ENCODE data around the gene SMCO4.

The SMCO4 gene

DNA sequence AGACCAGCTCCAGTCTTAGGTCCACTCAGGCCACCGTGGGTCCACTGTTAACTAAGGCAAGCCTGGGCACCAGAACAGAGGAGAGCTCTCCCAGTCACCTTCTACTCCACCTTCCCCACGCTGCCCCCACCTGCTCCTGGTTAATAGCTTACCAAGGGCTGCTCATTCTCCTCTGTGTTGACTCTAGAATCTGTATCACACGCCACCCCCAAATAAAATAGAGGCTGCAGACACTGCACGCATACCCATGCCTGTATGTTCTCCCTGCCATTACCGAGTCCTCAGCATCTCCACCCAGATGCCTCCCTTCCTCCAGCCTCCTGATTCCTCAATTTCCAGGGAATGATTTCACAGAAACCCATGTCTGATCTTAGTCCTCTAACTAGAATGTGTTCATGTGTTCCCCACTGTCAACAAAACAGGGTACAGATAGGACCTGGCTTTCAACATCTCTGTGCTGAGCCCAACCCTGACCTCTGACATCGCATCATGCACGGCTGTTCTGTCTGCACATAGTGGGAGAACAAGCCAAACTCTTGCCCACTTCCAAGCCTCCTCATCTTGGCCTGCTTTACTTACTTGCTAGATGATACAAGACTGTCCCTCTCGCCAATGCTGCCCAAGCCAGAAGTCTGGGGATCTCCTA is 49.8 kb downstream of the SMCO4 start:
- Histone ChIP-seq H3K27ac (no peak overlapping the region), H2AFZ (ENCODE audit: low read depth) (no peak overlapping the region), H4K20me1 (ENCODE audit: insufficient read depth) (no peaks in the 10 kb centered on the region), H3K9ac (no peak overlapping the region), H3K79me2 (ENCODE audit: insufficient read depth, low read depth) (no peaks in the 10 kb centered on the region), H3K4me3 (IDR thresholded peaks at IDR 0.05; ENCODE audit: insufficient read depth, low read depth, low read length) (no peak overlapping the region), H3K4me1 (ENCODE audit: low read depth, poor library complexity, severe bottlenecking) (no peaks in the 10 kb centered on the region), H3K4me2 (no peak overlapping the region), H3K27me3 (ENCODE audit: insufficient read depth, low read depth) (no peaks in the 10 kb centered on the region), H3K36me3 (ENCODE audit: insufficient read depth) (no peaks in the 10 kb centered on the region)
- TF ChIP-seq, protein P1, sequence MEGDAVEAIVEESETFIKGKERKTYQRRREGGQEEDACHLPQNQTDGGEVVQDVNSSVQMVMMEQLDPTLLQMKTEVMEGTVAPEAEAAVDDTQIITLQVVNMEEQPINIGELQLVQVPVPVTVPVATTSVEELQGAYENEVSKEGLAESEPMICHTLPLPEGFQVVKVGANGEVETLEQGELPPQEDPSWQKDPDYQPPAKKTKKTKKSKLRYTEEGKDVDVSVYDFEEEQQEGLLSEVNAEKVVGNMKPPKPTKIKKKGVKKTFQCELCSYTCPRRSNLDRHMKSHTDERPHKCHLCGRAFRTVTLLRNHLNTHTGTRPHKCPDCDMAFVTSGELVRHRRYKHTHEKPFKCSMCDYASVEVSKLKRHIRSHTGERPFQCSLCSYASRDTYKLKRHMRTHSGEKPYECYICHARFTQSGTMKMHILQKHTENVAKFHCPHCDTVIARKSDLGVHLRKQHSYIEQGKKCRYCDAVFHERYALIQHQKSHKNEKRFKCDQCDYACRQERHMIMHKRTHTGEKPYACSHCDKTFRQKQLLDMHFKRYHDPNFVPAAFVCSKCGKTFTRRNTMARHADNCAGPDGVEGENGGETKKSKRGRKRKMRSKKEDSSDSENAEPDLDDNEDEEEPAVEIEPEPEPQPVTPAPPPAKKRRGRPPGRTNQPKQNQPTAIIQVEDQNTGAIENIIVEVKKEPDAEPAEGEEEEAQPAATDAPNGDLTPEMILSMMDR (conservative IDR thresholded peaks at IDR 0.05; ENCODE audit: low read depth, low read length), result no peak

DNA sequence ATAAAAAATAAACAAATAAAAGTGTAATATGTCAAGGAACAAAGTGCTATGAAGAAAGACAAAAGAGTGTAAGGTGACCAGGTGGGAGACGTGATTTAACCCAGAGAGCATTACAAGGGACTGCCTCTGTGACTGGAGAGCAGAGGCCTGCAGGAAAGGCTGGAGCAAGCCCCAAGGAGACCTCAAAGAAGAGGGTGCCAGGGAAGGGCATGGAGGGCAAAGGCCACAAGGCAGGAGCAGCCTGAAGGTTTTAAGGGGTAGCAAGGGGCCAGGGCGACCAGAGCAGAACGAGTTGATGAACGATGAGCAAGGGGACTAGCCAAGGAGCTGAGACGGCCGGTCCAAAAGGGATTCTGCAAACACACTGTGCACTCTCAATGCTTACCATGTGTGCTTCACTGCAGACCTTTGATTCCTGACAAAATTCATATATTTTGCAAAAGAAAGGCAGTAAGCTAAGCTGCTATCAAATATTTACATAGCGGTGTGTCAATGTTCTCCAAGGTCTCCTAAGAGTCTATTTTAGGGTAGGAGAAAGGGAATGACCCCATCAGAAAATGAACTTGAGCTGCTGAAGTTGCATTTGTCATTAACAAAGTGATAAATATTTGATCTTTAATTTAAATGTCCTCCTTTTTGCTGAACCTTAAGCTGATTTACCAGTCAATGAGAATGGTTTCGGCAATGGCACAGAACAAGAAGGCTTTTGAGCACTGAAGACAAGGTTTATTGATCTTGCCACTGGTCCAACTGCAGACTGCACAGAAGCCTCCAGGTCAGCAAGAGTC is 50.5 kb downstream of the SMCO4 start:
- no peak overlapping the region for H2AFZ ChIP-seq (ENCODE audit: low read depth)
- H3K36me3 ChIP-seq (ENCODE audit: insufficient read depth), result no peaks in the 10 kb centered on the region
- TF ChIP-seq, protein P1 (conservative IDR thresholded peaks at IDR 0.05; ENCODE audit: low read depth, low read length), result no peak
- H3K4me2 ChIP-seq, result no peak overlapping the region
- H4K20me1 ChIP-seq (ENCODE audit: insufficient read depth), result no peaks in the 10 kb centered on the region
- no peak overlapping the region for H3K4me3 ChIP-seq (IDR thresholded peaks at IDR 0.05; ENCODE audit: insufficient read depth, low read depth, low read length)
- no peaks in the 10 kb centered on the region for H3K4me1 ChIP-seq (ENCODE audit: low read depth, poor library complexity, severe bottlenecking)
- no peaks in the 10 kb centered on the region for H3K79me2 ChIP-seq (ENCODE audit: insufficient read depth, low read depth)
- H3K9ac ChIP-seq, result no peak overlapping the region
- no peaks in the 10 kb centered on the region for H3K27me3 ChIP-seq (ENCODE audit: insufficient read depth, low read depth)
- no peak overlapping the region for H3K27ac ChIP-seq

DNA sequence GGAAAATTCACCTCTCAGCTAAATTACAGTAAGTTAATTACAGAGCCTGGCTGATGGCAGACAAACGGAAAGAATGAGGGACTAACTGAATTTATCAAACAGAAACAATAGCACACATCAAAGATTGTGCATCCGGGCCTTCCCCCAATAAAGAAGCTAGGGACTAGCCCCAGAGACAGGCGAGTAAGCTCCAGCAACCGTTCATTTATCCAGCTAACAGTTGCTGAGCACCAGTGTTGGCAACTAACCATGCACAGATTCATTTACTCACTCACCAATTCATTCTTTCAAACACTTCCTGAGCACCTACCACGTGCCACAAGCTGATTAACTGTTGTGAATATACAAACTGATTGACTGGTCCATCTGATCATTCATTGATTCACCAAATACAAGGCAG is 51.2 kb downstream of the SMCO4 start:
- H3K27ac ChIP-seq, result no peak overlapping the region
- TF ChIP-seq, protein P1 (conservative IDR thresholded peaks at IDR 0.05; ENCODE audit: low read depth, low read length), result no peak
- H3K4me1 ChIP-seq (ENCODE audit: low read depth, poor library complexity, severe bottlenecking), result no peaks in the 10 kb centered on the region
- H3K36me3 ChIP-seq (ENCODE audit: insufficient read depth), result no peaks in the 10 kb centered on the region
- H3K4me3 ChIP-seq (IDR thresholded peaks at IDR 0.05; ENCODE audit: insufficient read depth, low read depth, low read length), result no peak overlapping the region
- H4K20me1 ChIP-seq (ENCODE audit: insufficient read depth), result no peaks in the 10 kb centered on the region
- no peaks in the 10 kb centered on the region for H3K27me3 ChIP-seq (ENCODE audit: insufficient read depth, low read depth)
- no peak overlapping the region for H2AFZ ChIP-seq (ENCODE audit: low read depth)
- no peak overlapping the region for H3K9ac ChIP-seq
- H3K79me2 ChIP-seq (ENCODE audit: insufficient read depth, low read depth), result no peaks in the 10 kb centered on the region
- H3K4me2 ChIP-seq, result no peak overlapping the region

DNA sequence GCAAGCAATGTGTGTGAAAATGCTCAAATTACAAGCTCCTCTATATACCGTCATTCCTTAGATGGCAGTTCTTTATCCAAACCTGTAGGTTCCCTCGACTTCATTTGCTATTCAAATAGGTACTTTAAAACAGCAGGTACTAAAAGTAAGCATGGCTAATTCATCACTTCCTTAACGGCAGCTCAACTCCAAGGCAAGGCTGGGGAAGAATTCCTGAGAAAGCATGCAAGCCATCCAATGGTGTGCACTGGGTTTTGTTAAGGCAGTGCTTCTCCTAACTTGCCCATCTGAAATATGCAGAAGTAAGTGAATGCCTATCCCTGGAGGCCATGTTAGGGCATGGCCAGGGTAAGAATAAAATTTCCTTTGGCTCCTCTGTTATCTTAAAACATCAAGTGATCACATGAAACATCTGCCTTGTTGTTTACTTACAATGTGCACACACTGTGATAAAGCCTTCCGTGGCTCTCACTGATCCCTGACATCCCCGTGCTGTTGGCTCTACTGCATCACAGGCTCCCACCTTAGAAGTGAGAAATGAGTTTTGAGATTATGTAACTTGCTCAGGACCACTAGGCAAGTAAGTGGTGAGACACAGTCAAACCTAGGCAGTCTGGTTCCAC is 52.1 kb downstream of the SMCO4 start:
- H2AFZ ChIP-seq (ENCODE audit: low read depth), result no peak overlapping the region
- H3K36me3 ChIP-seq (ENCODE audit: insufficient read depth), result no peaks in the 10 kb centered on the region
- H3K79me2 ChIP-seq (ENCODE audit: insufficient read depth, low read depth), result no peaks in the 10 kb centered on the region
- no peak overlapping the region for H3K9ac ChIP-seq
- TF ChIP-seq, protein P1 (conservative IDR thresholded peaks at IDR 0.05; ENCODE audit: low read depth, low read length), result no peak
- H3K4me1 ChIP-seq (ENCODE audit: low read depth, poor library complexity, severe bottlenecking), result no peaks in the 10 kb centered on the region
- H3K27me3 ChIP-seq (ENCODE audit: insufficient read depth, low read depth), result no peaks in the 10 kb centered on the region
- H3K4me2 ChIP-seq, result no peak overlapping the region
- no peak overlapping the region for H3K4me3 ChIP-seq (IDR thresholded peaks at IDR 0.05; ENCODE audit: insufficient read depth, low read depth, low read length)
- H3K27ac ChIP-seq, result no peak overlapping the region
- H4K20me1 ChIP-seq (ENCODE audit: insufficient read depth), result no peaks in the 10 kb centered on the region

All from KMS-11 (cell line).